ENCODE results near the gene ADGRD1.

ADGRD1 gene

DNA sequence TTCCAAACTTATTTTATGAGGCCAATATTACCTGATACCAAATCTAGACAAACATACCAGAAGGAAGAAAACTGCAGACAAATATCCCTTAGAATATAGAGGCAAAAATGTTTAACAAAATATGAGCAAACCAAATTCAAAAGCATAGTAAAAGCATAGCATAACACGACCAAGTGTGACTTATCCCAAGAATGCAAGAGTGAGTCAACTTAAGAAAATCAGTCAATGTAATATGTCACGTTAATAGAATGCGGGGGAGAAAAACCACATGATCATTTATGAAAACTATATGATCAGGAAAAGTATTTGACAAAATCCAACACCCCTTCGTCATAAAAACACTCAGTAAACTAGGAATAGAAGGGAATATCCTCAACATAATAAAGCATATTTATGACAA, 217.3 kb downstream of the ADGRD1 start:
- Histone ChIP-seq H3K4me1 (ENCODE audit: control insufficient read depth in 2 of 2, insufficient read depth in 1 of 2, low read depth in 1 of 2, low read length in 2 of 2) (no peaks in the 10 kb centered on the region), H3K27ac (replicated peaks; ENCODE audit: low read length) (no peak overlapping the region), H2BK12ac (ENCODE audit: low read length) (no peak overlapping the region), H4K8ac (ENCODE audit: low read depth, low read length) (no peak overlapping the region), H2BK120ac (ENCODE audit: low read depth, low read length) (no peak overlapping the region), H3K27me3 (ENCODE audit: control insufficient read depth in 3 of 3, insufficient read depth in 3 of 3, low read depth in 1 of 3, low read length in 3 of 3) (no peaks in the 10 kb centered on the region), H3K4me2 (ENCODE audit: insufficient read depth, low read length, poor library complexity, severe bottlenecking) (no peak overlapping the region), H2BK15ac (ENCODE audit: low read length) (no peak overlapping the region), H3K36me3 (replicated peaks in 1 of 2; ENCODE audit: control insufficient read depth in 2 of 2, insufficient read depth in 2 of 2, low read length in 2 of 2) (no peaks in the 10 kb centered on the region), H3K79me1 (ENCODE audit: low read depth, low read length) (no peaks in the 10 kb centered on the region), H3K14ac (ENCODE audit: low read length) (no peak overlapping the region), H2AFZ (ENCODE audit: low read length) (no peak overlapping the region), H3K4ac (ENCODE audit: low read length) (no peak overlapping the region), H3K4me3 (ENCODE audit: low read length in 2 of 2) (no peak overlapping the region), H4K91ac (ENCODE audit: low read depth, low read length, poor library complexity) (no peak overlapping the region), H3K9ac (ENCODE audit: low read depth, low read length, poor library complexity) (no peak overlapping the region), H3K9me3 (replicated peaks in 1 of 2; ENCODE audit: control insufficient read depth in 2 of 2, insufficient read depth in 1 of 2, low read depth in 1 of 2, low read length in 2 of 2) (peaks cover 2 to 3% of the 10 kb centered on the region in 2 donors), H3K23ac (ENCODE audit: low read depth, low read length, poor library complexity) (no peak overlapping the region), H2BK5ac (ENCODE audit: low read length) (no peak overlapping the region), H3K18ac (ENCODE audit: low read length) (no peak overlapping the region), H2AK5ac (ENCODE audit: low read depth, low read length) (no peak overlapping the region)
- no peak for DNase-seq (ENCODE audit: low spot score)
- no CpG with 5 or more reads among the region's 4 CpGs for WGBS, 2 donors (ENCODE audit: extremely low coverage in 2 of 2, insufficient read length in 2 of 2, insufficient replicate concordance in 1 of 2)

GRCh38 chr12:131174901-131175300, 221.2 kb downstream of the ADGRD1 start:
- Histone ChIP-seq H2BK120ac (ENCODE audit: low read depth, low read length) (no peak overlapping the region), H3K36me3 (replicated peaks in 1 of 2; ENCODE audit: control insufficient read depth in 2 of 2, insufficient read depth in 2 of 2, low read length in 2 of 2) (no peaks in the 10 kb centered on the region), H4K8ac (ENCODE audit: low read depth, low read length) (no peak overlapping the region), H4K91ac (ENCODE audit: low read depth, low read length, poor library complexity) (no peak overlapping the region), H3K79me1 (ENCODE audit: low read depth, low read length) (no peaks in the 10 kb centered on the region), H3K14ac (ENCODE audit: low read length) (no peak overlapping the region), H3K4me2 (ENCODE audit: insufficient read depth, low read length, poor library complexity, severe bottlenecking) (no peak overlapping the region), H2AFZ (ENCODE audit: low read length) (no peak overlapping the region), H3K18ac (ENCODE audit: low read length) (no peak overlapping the region), H3K27me3 (ENCODE audit: control insufficient read depth in 3 of 3, insufficient read depth in 3 of 3, low read depth in 1 of 3, low read length in 3 of 3) (no peaks in the 10 kb centered on the region), H3K4ac (ENCODE audit: low read length) (no peak overlapping the region), H3K9me3 (replicated peaks in 1 of 2; ENCODE audit: control insufficient read depth in 2 of 2, insufficient read depth in 1 of 2, low read depth in 1 of 2, low read length in 2 of 2) (peaks cover 2 to 3% of the 10 kb centered on the region in 2 donors), H2AK5ac (ENCODE audit: low read depth, low read length) (no peak overlapping the region), H3K9ac (ENCODE audit: low read depth, low read length, poor library complexity) (no peak overlapping the region), H3K23ac (ENCODE audit: low read depth, low read length, poor library complexity) (no peak overlapping the region), H2BK5ac (ENCODE audit: low read length) (no peak overlapping the region), H3K27ac (replicated peaks; ENCODE audit: low read length) (no peak overlapping the region), H3K4me1 (ENCODE audit: control insufficient read depth in 2 of 2, insufficient read depth in 1 of 2, low read depth in 1 of 2, low read length in 2 of 2) (no peaks in the 10 kb centered on the region), H3K4me3 (ENCODE audit: low read length in 2 of 2) (no peak overlapping the region), H2BK12ac (ENCODE audit: low read length) (no peak overlapping the region), H2BK15ac (ENCODE audit: low read length) (no peak overlapping the region)
- DNase-seq (ENCODE audit: low spot score) = no peak

DNA sequence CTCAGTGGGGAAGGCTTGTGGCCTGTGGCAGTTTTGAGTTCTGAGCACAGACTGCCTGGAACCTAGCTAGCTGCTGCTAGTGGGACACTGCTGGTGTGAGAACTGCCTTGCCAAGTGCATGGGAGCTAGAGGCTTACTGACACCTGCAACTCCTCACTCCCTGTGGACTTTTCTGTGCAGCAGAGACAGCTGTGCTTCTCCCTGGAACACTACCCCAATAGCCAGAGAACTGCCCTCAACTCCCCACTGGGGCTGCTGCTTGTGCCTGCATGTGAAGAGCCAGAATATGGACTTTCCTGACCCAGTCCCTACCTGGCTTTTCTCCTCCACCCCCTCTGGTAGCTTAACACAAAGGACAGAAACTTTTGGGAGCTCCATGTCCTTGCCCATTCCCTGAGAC, 222.6 kb downstream of the ADGRD1 start:
- Histone ChIP-seq H3K9me3 (replicated peaks in 1 of 2; ENCODE audit: control insufficient read depth in 2 of 2, insufficient read depth in 1 of 2, low read depth in 1 of 2, low read length in 2 of 2) (peaks cover 2 to 3% of the 10 kb centered on the region in 2 donors), H3K14ac (ENCODE audit: low read length) (no peak overlapping the region), H4K91ac (ENCODE audit: low read depth, low read length, poor library complexity) (no peak overlapping the region), H2BK120ac (ENCODE audit: low read depth, low read length) (no peak overlapping the region), H3K4me3 (ENCODE audit: low read length in 2 of 2) (peak overlapping the region in 1 of 2 donors; percentile 25), H3K27me3 (ENCODE audit: control insufficient read depth in 3 of 3, insufficient read depth in 3 of 3, low read depth in 1 of 3, low read length in 3 of 3) (no peaks in the 10 kb centered on the region), H2BK12ac (ENCODE audit: low read length) (no peak overlapping the region), H3K4me2 (ENCODE audit: insufficient read depth, low read length, poor library complexity, severe bottlenecking) (no peak overlapping the region), H2AK5ac (ENCODE audit: low read depth, low read length) (no peak overlapping the region), H3K9ac (ENCODE audit: low read depth, low read length, poor library complexity) (no peak overlapping the region), H2BK5ac (ENCODE audit: low read length) (no peak overlapping the region), H3K23ac (ENCODE audit: low read depth, low read length, poor library complexity) (no peak overlapping the region), H4K8ac (ENCODE audit: low read depth, low read length) (no peak overlapping the region), H3K18ac (ENCODE audit: low read length) (peak overlapping the region; percentile 13), H3K27ac (replicated peaks; ENCODE audit: low read length) (no peak overlapping the region), H3K79me1 (ENCODE audit: low read depth, low read length) (no peaks in the 10 kb centered on the region), H3K36me3 (replicated peaks in 1 of 2; ENCODE audit: control insufficient read depth in 2 of 2, insufficient read depth in 2 of 2, low read length in 2 of 2) (no peaks in the 10 kb centered on the region), H2AFZ (ENCODE audit: low read length) (no peak overlapping the region), H2BK15ac (ENCODE audit: low read length) (no peak overlapping the region), H3K4me1 (ENCODE audit: control insufficient read depth in 2 of 2, insufficient read depth in 1 of 2, low read depth in 1 of 2, low read length in 2 of 2) (no peaks in the 10 kb centered on the region), H3K4ac (ENCODE audit: low read length) (no peak overlapping the region)
- DNase-seq (ENCODE audit: low spot score) = no peak

DNA sequence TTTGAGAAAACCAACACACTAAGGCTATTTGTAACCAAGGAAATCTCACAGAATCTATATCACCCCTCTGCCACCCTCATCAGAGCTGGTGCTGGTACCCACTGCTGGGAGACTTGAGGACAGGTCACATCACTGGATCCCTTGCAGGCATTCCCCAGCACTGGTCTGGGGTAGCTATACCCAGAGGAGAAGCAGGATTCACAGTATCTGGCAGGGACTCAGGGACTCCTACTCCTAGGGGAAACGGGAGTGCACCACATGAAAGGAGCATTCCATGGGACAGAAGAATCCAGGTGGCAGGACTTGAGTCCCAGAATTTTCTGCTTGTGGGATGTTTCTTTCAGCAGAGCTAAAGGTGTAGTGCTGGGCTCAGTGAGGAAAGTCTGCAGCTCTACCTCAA, 223.2 kb downstream of the ADGRD1 start:
- no peaks in the 10 kb centered on the region for H3K36me3 ChIP-seq (replicated peaks in 1 of 2; ENCODE audit: control insufficient read depth in 2 of 2, insufficient read depth in 2 of 2, low read length in 2 of 2)
- H3K9me3 ChIP-seq (replicated peaks in 1 of 2; ENCODE audit: control insufficient read depth in 2 of 2, insufficient read depth in 1 of 2, low read depth in 1 of 2, low read length in 2 of 2) = peaks cover 2 to 3% of the 10 kb centered on the region in 2 donors
- no peaks in the 10 kb centered on the region for H3K79me1 ChIP-seq (ENCODE audit: low read depth, low read length)
- no peak overlapping the region for H4K8ac ChIP-seq (ENCODE audit: low read depth, low read length)
- no peaks in the 10 kb centered on the region for H3K4me1 ChIP-seq (ENCODE audit: control insufficient read depth in 2 of 2, insufficient read depth in 1 of 2, low read depth in 1 of 2, low read length in 2 of 2)
- H2BK120ac ChIP-seq (ENCODE audit: low read depth, low read length) = no peak overlapping the region
- no peaks in the 10 kb centered on the region for H3K27me3 ChIP-seq (ENCODE audit: control insufficient read depth in 3 of 3, insufficient read depth in 3 of 3, low read depth in 1 of 3, low read length in 3 of 3)
- H3K14ac ChIP-seq (ENCODE audit: low read length) = no peak overlapping the region
- H3K4me2 ChIP-seq (ENCODE audit: insufficient read depth, low read length, poor library complexity, severe bottlenecking) = no peak overlapping the region
- no CpG with 5 or more reads among the region's 1 CpG for WGBS, 2 donors (ENCODE audit: extremely low coverage in 2 of 2, insufficient read length in 2 of 2, insufficient replicate concordance in 1 of 2)
- no peak overlapping the region for H3K27ac ChIP-seq (replicated peaks; ENCODE audit: low read length)
- DNase-seq (ENCODE audit: low spot score) = no peak
- no peak overlapping the region for H2BK12ac ChIP-seq (ENCODE audit: low read length)
- H2AFZ ChIP-seq (ENCODE audit: low read length) = no peak overlapping the region
- no peak overlapping the region for H3K18ac ChIP-seq (ENCODE audit: low read length)
- H3K23ac ChIP-seq (ENCODE audit: low read depth, low read length, poor library complexity) = no peak overlapping the region
- no peak overlapping the region for H3K4me3 ChIP-seq (ENCODE audit: low read length in 2 of 2)
- H2AK5ac ChIP-seq (ENCODE audit: low read depth, low read length) = no peak overlapping the region
- H4K91ac ChIP-seq (ENCODE audit: low read depth, low read length, poor library complexity) = no peak overlapping the region
- no peak overlapping the region for H3K9ac ChIP-seq (ENCODE audit: low read depth, low read length, poor library complexity)
- H2BK5ac ChIP-seq (ENCODE audit: low read length) = no peak overlapping the region
- no peak overlapping the region for H3K4ac ChIP-seq (ENCODE audit: low read length)
- H2BK15ac ChIP-seq (ENCODE audit: low read length) = no peak overlapping the region

Measured in neuronal stem cell (in vitro differentiated cells).